ENCODE measurements around the gene PPIC. TPM values are rescaled to one million over a fixed set of nuclear protein-coding genes. Genes with fewer than 3 reads are reported as not detected.
"Not testable (repeated sequence)": the region's sequence is repeated elsewhere in the genome, so short reads cannot be mapped to it uniquely, and the experiment has no call there.

Gene PPIC
- polyA plus RNA-seq, 1 donor: 24.2 TPM

DNA sequence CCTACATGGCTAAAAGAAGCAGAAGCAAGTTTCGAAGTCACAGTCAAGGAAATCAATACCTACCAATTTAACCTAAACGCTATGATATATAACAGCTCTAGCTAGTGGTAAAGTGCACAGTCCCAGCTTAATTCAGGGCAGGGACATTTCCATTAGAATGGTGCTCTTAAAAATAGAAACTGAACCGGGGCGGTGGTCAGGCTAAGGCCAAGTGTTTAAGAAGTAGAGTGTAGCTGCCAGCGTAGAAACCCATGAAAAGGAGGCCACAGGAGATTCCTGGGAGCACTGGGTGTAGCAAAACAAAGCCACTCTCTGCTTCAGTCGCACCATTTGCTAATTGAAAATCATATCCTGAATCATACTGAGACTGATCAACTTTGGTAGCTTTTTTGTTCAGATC lies 28.8 kb downstream of the PPIC start:
- DNase-seq: no peak

DNA sequence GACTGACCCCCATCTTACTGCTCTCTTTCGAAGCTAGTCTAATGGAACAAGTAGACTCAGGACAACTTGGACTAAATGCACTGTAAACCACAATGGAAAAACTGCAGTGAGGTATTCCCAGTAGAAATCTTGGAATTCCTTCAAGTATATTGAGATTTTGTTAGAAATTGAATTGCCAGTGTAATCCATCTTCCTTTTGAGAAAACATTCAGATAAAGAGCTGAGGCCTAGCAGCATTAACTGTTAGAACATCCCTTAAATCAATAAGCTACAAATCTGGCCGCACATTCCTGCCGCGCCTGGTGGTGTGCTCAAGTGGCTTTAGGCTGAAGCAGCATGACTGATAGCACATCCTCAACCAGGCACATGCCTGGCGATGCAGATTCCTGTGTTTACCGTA lies 29.3 kb downstream of the PPIC start:
- DNase-seq: no peak

DNA sequence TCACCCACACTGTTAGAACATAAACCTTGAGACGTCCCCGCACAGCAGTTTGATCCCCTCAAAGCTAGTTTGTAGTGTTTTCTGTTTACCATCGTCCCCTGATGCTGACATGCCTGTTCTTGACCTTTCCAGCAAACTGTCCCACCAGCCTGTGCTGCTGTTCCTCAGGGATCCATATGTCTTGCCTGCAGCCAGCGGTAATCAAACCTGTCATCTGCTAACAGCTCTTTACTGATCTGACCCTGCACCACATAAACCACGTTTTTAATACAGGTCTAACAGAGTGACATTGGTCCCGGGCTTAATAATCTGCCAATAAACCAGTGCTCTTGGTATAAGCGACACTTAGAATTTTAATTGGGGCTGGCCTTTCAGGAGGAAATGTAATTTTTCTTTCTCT lies 34.7 kb downstream of the PPIC start:
- DNase-seq: no peak

DNA sequence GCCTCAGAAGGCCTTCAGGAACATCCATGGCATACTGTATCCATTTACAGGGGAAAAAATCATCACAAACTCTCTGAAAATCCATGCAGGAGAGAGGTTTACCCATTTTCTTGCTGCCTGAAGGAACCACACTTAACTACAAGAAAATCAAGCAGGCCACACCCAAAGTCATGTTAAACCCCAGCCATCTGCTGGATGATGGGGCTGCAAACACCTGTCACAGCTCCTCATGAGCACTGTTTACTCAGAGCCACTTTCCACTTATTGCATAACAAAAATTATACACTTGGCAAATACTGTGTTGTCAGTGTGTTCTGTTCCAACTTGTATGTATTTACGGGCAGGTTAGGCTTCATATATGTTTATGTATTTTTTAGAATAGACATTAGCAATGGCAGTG lies 35.8 kb downstream of the PPIC start:
- no peak for DNase-seq

DNA sequence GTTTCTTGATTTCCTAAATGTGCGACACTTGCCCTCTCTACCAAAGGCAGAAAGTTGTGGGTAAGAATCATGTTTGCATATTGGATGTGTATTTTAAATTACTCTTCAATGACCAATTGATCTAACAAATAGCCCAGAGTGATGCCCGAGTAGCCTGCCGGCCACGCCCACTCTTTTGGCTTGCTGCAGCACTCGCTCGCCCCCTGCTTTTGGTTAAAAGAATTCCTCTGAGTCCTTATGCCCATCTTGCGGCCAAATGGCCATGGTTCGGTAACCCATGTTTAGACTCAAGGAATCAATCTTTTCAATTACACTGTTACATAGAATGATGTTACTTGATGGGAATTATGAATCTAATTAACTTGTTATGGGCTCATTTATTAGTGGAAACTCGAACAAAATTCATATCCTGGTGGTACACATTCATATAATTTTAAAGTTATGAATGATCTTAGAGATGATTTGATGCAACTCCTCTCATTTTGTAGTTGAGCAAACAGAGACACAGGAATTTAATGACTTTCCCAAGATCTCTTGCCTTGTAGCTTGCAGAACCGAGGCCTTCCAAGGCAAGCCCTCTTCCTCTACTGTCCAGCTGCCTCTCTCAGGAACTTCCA lies 36.5 kb downstream of the PPIC start:
- no peak for DNase-seq

DNA sequence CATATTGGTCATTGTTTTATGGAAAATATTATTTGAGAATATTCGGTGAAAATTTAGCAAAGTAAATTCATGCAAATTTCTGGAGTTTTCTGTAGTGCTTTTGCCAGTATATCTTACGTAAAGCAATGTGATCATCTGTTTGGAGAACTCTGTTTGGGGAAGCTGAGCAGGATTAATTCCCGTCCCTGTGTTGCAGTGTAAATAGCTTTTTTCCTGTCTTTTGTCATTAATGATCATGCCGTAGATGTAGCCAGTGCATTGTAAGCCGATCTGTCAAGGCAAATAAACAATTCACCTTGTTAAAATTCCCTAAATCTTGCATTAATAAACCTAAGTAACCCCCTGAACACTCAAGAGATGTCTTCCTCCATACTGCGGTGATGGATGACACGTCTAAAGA lies 39.2 kb downstream of the PPIC start:
- no peak for DNase-seq

DNA sequence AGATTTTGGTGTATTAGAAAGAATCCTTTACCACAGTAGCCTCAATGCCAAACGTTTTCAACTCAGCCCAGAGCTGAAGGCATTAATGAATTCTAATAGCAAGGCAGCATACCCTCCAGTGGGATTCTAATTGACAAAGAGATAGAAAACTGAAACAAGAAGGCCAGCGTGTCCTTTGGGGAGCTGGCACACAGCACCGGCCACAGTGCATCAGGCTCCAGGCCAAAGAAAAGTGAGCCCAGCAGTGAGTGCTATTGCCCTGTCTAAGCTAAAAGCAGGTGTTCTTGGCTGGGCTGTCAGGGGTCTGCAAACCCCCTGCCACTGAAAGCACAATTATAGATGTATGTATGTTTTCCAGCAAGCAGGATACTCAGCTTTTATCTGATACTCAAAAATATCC lies 40.4 kb downstream of the PPIC start:
- no peak for DNase-seq

DNA sequence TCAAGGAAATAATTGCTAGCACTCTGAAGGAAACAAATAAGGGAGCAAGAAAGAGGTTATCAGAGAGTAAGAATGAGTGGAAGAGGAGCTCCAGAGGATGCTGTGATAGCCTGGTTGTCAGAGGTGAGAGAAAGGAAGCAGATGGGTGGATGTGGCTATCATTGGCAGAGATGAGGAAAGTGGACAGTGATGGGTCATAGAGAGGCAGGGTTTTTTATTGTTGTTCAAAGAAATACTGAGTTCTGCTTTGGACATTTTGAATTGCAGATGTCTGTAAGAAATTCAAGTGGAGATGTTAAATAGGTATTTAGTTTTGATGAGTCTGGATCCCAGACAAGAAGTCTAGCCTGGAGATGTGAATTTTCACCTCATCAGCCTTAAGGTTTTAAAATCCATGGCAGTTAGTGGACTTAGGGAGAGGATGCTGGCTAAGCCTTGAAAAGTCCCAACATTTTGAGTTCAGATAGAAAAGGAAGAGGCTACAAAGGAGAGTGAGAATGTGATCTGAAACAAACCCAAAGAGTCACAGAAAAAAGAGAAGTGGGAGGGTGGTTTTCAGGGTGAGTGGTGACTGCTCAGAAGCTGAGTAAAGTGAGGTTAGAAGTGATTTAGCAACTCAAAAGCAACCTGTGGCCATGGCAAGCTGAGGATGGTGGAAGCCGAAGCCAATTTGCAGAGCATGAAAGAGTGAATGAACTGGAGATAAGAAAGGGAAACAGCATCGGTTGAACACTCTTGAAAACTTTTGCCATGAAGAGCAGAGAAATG lies 50.4 kb downstream of the PPIC start:
- DNase-seq: no peak

DNA sequence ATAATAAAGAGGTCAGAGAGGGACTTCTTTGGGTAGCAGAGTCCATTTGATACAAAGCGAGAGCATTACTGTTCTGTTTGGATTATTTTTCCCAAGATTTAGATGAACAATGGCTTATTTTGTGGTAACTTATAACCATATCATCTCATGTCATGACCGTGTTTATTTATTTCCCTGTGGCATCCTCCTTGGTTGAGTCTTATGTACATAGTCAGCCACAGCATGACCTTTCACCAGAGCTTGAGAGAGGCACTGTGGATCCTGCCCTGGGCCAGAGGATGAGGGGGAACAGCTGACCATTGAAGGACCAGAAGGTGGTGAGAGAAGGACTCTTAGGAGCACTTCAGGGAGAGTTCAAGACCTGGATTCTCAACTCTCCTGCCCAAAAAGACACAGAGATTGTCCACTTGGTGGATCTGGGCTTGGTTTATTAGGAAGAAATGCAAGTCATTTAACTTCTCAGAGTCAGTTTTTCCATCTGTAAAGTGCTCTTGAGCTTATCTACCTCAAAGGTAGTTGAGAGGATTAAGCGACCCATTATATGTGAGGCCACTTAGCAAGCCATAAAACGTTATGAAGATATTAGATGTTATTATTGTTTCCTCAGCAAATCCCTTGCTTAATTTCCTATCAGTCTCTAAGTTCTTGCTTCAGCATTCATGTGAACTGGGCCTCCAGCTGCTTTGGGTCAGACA lies 51.4 kb downstream of the PPIC start:
- no peak for DNase-seq

DNA sequence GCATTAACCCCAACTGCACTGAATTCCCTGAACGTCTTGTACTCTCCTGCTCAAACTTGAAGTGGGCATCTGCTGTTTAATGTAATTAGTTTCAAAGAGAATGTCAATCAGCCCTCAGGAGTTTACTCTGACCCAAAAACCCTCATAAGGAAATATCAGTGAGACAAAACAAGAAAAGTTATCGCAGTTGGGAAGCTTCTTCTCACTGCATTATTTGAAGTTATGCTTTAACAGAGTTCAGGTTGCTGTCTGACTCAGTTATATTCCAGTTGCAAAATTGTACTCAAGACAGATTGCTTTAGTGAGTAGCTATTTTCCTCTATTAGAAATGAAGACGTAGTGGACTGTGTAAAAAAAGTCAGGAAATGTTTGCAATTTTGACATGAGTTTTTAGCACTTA lies 52.1 kb downstream of the PPIC start:
- DNase-seq: no peak

DNA sequence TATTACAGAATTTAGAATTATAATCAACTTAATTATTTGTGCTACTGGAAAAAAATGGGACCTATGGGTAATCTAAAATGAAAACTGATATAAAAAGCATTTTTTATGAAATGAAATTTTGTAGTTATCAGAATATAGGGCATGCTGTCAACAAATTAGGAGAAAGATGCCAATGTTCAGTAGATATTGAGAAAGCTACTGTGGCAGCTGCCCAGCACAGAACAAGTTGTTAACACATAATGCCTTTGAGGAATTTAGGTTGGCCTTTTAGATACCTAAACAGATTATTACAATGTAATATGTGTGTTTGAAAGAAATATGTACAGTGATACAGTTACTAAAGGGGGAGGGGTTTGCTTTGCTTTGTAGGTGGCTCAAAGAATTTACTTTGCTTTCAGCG lies 54.1 kb downstream of the PPIC start:
- DNase-seq: no peak

DNA sequence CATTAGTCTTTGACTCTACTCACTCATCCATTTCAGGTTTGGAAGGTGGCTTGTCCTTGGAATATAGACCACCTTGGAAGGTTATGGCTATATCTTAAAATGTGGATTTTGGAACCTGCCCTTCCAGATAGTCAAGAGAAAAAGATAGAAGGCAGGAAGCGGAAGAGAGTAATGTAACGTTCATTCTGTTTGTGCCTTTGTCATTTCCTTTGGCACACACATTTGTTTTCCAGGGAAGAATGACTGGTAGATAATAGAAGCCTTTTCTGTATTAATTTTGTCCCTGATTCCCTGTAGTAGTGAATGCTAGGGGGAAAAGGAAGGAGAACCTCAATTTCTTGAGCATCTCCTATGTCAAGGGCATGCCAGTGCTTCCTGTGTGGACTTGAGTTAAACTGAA lies 54.7 kb downstream of the PPIC start:
- DNase-seq: no peak

DNA sequence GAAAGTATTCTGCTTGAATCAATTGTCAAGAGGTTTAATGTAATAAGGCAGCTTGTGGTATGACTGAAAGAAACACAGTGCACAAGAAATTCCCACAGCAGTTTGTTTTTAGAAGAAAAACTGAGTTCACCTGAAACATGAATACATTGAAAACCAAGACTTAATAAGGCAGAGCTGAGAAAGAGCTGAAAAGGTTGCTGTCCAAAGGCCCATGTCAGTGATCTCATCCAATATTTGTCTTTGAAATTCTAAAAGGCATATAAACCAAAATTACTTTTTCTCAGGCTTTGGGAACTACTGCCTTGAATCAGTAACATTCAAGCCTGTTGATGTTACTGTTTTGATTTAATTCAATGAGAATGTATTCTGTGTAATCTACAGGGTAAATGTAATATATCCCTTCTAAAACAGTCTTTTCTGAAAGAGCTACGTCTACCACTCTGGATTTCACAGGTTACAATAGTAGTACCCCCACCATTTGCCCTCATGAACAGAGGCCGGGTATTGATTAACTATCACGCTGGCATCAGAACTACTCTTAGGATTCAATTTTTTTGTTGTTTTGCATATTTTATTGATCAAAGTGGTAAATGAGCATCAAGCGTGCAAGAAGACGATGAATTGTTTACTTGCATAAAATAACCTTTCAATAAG lies 57.8 kb downstream of the PPIC start:
- DNase-seq: no peak

DNA sequence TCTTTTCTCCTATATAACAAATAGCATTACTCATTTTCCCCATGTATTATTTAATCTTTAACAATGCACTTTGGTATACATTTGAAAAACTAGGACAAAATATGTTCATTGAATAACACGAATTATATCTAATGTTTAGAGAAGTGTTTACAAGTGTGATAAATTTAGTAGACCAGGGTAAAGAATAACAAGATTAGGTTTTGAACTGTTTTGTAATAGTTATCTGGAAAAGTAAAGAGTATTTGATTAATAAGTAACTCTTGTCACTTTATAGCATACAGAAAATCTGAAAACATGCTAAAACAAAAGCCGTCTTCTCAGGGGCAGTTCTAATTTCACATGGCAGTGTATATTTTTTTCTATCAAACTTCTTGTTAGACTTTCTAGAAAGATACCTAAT lies 58.5 kb downstream of the PPIC start:
- DNase-seq: no peak

DNA sequence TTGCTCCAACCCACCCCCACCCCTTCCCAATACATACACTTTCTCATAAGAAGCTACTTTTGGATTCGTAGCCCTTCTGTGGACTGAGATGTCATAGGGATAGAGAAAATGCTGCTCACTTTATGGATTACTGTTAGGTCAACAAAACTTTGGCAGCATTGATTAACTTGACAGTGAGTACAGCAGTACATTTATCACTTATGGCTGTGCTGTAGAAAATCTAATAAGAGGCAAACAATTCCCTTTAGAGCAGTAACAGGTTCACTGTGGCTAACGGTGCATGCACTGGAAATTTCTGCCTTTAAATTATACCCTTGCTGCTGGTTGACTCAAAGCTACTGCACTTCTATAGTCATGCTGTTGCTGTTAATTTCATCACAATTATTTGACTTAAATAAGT lies 59.2 kb downstream of the PPIC start:
- no peak for DNase-seq

DNA sequence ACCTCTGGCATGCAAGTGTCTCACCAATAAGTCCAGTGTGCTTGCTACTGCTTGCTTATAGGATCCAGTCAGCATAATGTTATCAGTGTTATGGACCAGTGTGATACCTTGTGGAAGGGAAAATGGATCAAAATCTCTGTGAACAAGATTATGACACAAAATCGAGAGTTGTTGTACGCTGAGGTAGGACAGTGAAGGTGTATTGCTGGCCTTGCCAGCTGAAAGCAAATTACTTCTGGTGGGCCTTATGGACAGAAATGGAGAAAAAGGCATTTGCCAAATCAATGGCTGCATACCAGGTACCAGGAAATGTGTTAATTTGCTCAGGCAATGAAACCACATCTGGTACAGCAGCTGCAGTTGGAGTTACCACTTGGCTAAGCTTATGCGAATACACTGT lies 62.3 kb downstream of the PPIC start:
- not testable (repeated sequence) for DNase-seq

DNA sequence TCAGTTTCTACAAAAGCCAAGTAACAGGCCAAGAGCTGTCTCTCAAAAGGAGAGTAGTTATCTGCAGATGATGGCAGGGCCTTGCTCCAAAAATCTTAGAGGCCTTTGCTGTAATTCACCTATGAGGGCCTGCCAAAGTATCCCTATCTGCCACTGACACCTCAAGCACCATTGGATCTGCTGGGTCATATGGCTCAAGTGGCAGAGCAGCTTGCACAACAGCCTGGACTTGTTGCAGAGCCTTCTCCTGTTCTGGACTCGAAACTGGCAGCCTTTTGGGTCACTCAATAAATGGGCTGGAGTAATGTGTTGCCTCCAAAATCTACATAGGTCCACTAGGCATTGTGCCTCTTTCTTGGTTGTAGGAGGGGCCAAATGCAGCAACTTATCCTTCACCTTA lies 62.8 kb downstream of the PPIC start:
- not testable (repeated sequence) for DNase-seq

Other genes with a start within 250 kb of the PPIC start
- 13.0 TPM for gene SNX24, start 191.1 kb downstream of the PPIC start, polyA plus RNA-seq (ENCODE audit: insufficient read length)
- 0.71 TPM for gene PRDM6, start 52.5 kb upstream of the PPIC start, polyA plus RNA-seq (ENCODE audit: insufficient read length)

Measured in hindlimb muscle (tissue), 1 donor.